GM18517 (cell line): Measurements from ENCODE around the gene DLGAP1.
A peak's percentile ranks its signal among the peaks of the same experiment; 100 is the strongest.
"Not testable (repeated sequence)": the region's sequence is repeated elsewhere in the genome, so short reads cannot be mapped to it uniquely, and the experiment has no call there.

Source experiments
- ATAC-seq: cut with Tn5 transposase; IDR thresholded peaks from one replicate; pipeline ENCODE4 v1.9.1; 2021; ENCODE audit warnings: mild to moderate bottlenecking, moderate library complexity; ENCODE audit not compliant: unreplicated experiment

DLGAP1 gene

DNA sequence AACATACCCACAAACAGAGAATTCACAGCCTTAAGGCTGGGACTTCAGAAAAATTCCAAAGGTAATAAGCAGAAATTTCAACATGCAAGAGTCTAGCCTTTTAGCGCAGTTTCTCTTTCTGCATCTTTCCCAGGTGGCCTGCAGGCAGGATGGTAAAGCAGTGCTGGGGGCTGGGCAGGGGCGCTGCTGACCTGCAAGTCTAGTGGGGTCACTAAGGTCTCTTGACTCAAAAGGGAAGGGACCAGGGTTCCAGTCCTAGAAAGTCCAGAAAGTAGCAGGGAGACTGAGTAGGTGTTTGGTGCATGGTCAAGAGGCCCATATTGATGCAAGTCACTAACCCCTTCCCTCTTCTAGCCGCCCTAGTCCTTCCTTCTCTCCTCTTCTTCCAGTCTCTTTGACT, 835.9 kb downstream of the DLGAP1 start:
- no peak for ATAC-seq

DNA sequence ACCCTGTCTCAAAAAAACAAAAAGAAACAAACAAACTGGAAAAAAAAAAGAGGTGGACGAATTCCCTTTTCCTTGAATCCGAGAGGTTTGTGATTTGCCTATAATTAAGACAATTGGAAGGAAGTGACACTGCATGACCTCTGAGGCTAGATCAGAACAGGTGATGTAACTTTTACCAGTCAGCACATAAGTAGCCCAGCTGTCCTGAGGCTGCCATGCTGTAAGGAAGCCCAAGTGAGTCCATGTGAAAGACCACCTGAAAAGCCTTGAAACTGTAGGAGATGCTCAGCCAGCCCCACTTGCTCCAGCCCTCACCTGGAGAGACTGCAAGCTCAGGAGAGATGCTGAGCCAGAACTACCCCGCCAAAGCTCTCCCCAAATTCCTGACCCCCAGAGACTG, 838.4 kb downstream of the DLGAP1 start:
- no peak for ATAC-seq

DNA sequence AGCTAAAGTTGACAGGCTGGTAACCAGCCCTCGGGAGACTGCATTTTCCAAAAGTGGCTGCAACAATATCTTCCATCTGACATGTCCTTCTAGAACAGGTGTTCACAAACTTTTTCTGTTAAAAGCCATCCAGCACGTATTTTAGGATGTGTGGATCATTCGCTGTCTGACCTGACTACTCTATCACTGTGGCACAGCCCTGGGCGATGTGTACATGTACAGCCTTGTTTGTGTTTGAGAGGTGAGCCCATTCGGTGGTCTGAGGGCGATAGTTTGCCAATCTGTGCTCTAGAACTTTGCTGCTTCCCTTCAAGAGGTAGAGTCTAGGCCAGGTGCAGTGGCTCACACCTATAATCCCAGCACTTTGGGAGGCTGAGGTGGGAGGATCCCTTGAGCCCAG, 839.0 kb downstream of the DLGAP1 start:
- no peak for ATAC-seq

DNA sequence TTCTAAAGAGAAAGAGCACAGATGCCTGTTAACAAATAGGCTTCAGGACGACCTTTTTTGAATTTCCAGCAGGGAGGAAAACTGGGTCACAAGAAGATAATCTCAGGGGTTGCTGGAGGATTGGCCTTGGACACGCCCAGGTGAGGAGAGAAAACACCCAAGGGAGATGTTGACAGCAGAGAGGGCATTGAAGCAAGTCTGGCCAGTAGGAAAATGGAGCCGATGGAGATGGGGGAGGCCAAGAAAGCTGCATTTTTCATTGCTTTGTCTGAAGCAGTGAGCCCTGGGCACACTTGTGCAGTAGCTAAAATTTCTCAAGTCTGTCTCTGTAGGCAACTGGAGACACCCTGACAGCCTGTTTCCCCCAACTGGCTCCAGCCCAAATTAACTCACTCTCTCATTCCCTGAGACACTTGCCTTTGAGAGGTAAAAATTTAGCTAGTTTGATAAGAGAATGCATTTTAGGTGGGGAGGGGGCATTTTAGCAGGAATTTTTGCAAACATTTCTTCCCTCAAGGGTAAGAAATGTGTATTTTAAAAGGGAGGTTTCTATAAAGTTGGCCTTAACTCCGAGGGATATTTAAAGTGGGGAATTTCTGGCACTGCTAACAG, 839.6 kb downstream of the DLGAP1 start:
- ATAC-seq: no peak

DNA sequence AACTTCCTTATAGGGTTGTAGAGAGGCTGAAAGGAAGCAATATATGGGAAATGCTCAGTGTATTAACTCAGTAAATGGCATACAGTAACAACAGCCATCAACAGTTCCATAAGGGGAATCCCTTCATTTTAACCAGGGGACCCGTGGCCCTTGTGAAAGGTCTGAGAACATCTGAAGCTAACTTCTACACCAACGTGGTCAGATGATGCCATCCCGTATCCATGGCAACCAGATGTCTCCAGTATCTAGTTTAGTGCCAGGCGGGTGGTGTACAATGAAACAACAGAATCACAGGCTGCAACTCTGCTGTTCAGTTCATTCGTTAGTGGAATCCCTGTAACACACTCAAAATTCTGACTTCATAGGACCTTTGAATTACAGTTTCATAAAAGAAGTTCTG, 842.8 kb downstream of the DLGAP1 start:
- ATAC-seq: no peak

DNA sequence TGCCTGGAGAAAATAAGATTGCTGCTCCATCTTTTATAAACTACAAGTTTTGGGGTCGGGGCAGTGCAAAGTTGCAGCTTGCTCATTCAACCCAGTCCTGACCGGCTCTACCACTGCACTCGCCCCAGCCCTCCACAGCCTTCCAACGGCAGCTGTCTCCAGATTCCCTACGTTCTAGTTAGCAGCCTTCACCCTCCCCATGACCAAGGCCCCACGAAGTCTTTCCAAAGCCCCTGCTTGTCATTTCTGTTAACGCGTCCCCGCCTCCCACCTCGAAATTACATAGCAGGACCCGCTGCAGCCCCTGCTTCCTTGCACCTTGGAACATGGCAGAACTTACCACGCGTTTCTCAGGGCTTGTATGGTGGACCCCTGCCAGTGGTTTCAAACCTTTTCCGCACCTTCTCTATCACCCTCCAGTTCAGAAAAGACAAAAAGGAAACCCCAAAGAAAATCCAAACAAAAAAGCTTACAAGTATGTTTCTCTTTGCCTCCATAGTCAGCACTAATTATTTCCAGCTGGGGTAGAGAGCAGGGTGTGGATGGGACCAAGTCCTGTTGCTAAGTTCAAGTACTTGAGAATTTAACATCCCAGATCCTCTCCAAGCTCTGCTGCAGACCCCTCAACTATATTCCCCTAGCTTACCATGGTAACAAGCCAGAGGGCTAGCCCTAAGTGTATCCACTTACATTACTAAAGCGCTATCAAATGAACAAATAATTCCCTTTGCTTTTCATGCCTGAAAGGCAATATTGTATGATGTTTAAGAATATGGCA, 843.6 kb downstream of the DLGAP1 start:
- ATAC-seq: no peak

DNA sequence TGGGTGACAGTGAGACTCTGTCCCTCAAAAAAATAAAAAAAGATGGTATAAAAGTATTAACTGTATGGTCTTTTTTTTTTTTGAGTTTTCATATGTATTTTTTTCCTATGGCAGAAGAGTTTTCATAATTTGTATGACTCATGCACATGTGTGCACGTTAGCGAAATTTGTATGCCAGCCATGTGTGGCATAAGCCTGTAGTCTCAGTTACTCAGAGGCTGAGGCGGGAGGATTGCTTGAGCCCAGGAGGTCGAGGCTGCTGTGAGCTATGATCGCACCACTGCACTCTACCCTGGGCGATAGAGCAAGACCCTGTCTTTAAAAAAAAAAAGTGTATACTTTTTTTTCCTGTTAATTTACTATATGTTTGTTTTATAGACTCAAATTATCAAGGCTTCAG, 844.3 kb downstream of the DLGAP1 start:
- ATAC-seq: no peak

DNA sequence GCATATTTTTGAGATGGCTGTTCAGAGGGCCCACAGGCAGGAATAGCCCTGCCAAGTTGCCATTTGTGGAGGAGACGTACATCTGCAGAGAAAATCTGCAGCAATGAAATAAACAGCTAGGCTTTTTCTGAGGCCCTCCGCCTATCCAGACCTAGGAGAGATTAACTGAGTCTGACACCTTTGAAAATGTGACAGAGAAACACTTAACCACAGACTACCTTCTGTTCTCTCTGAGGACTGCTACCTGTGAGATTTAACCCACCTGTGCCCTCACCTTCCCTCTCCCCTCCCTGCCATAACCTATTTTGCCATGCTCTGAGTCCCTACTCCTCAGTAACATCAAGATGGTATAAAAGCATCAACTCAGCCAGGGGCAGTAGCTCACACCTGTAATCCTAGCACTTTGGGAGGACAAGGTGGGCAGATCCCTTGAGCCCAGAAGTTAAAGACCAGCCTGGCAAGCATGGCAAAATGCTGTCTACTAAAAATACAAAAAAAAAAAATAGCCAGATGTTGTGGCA, 844.9 kb downstream of the DLGAP1 start:
- no peak for ATAC-seq

DNA sequence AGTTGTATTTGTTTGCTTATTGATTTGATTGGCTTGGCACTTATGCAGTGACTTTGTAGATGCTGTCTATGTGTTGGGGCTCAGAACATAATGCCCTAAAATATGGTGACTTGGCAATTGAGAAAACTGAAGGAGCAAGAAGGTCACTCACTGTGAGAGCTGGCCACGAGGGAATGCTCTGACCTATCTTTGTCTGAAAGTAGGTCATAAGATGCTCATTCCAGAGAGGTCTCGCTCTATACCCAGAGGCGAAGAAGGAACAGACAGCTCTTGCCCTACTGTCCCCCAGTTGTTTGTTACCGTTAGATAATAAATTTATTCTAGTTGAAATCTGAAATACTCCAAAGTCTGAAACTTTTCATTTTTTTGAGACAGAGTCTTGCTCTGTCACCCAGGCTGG, 846.6 kb downstream of the DLGAP1 start:
- ATAC-seq: no peak

DNA sequence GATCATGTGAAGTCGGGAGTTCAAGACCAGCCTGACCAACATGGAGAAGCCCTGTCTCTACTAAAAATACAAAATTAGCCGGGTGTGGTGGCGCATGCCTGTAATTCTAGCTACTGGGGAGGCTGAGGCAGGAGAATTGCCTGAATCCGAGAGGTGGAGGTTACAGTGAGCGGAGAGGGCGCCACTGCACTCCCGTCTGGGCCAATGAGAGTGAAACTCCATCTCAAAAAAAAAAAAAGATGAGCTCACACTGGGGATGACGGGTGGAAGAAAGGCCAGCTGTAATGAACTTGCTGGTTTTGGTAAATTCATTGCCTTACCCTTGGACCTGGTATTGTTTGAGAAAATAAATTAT, 847.0 kb downstream of the DLGAP1 start:
- not testable (repeated sequence) for ATAC-seq

DNA sequence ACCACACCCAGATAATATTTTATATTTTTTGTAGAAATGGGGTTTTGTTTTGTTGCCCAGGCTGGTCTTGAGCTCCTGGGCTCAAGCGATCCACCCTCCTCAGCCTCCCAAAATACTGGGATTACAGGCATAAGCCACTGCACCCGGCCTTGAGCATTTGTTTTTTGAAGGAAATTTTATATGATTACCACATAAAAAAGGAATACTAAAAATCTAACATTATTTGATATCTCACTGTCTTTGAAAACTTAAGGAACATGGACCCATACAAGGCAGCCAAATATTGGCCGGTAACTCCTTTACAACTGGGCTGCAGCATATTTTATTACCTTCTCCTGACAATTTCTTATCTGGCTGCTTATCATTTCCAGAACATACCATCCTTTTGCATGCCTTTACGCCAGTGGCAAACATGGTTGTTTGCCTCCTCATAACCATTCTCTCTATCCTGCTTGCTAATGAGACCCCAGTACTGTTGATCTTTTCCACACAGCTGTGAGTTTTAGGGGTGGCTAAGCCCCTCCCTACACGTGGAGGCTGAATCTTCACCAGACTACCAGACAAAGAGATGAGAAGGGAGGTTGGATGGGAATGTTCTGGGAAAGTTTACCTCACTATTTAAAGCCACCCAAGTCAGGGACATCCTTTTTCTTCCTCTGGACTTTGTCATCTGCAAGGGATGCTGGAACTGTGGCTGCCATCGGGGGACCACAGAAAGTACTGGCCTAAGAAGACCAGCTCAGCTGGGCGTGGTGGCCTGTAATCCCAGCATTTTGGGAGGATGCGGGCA, 847.6 kb downstream of the DLGAP1 start:
- no peak for ATAC-seq

DNA sequence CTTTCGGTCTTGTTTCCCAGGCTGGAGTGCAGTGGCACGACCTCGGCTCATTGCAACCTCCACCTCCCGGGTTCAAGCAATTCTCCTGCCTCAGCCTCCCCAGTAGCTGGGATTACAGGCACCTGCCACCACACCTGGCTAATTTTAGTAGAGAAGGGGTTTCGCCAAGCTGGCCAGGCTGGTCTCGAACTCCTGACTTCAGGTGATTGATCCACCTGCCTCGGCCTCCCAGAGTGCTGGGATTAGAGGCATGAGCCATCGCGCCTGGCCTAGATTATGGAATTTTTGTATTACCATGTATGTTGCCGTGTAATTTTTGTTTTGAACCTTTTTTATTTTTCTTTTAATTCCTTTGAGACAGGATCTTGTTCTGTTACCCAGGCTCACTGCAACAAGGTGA, 848.2 kb downstream of the DLGAP1 start:
- not testable (repeated sequence) for ATAC-seq

DNA sequence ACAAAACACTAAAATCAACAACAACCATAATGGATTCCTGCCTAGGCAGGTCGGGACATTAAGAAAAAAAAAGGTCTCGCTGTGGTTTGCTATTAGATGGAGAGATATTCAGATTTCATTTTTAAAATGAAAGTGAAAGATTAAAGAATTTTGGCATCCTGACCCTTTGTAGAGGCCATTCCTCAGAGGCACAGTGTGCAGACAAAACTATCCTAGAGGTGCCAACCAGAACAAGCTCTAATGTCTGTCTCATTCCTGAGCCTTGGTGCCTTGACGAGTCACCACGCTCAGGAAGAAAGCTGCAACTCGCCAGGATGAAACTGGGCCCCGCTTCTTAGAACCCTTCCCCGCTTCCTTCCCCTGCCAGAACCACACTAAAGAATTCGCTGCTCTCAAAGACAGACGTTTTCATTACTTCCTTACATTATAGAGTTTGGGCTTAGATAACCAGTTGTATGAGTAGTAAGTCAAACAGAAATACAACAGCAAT, 849.1 kb downstream of the DLGAP1 start:
- no peak for ATAC-seq

DNA sequence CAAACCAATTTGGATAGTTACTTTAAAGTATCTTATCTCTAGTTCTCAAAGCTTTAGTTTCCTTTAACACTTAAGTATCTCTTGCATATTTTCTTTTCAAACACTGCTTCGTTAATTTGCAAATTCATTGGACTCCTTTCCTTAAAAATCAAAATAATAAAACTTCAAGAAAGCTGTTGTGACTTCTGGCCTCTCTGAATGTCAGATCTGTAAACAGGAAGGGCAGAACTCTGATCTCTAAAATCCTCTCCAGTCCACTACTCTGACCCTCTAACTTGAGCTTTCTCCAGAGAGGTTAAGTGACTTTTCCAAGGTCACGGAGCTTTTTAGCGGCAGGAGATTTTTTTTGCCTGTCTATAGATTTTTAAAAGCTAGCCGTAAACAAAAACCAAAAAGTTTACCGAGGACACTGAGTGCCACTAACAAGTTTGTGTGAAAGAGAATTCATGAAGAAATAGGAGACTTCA, 849.6 kb downstream of the DLGAP1 start:
- ATAC-seq: no peak

DNA sequence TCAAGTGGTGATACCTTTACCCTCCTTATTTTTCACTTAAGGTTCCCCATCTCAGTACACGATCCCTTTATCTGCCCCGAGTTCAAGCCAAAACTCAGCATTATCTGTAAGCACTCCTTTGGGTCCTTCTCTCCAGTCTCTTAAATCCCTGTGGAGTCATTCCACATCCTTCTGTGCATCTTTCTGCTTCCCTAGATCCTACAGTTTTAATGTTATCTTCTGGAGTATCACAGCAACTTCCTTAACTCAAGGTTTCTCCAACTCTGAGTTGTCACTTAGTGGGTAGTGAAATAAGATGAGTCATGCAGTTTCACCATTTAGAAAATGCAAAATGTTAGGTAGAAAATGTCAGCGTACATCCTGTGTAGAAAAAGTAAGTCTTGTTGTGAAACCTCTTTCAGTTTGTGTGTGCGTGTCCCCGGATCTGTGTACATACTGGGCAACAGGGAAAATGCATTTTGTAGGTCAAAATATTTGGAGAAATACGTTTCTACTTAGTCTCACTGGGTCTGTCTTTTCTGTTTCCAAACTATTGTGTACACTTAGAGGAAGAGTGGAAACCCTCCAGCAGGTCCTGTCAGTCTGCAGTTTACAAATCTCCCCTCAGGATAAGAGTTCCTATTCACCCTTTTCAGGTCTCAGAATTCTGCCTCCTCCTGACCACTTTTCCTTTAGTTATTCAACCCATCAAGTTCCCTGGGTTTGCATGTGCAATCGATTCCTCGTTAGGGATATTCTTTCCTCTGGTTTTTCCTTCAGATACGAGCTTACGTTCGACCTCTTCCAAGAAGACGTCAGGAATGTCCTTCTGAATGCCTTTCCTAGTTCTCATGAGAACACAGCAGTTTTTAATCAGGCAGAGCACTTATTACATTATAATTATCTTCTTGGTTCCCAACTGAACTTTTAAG, 850.4 kb downstream of the DLGAP1 start:
- peak; percentile 96 for ATAC-seq

DNA sequence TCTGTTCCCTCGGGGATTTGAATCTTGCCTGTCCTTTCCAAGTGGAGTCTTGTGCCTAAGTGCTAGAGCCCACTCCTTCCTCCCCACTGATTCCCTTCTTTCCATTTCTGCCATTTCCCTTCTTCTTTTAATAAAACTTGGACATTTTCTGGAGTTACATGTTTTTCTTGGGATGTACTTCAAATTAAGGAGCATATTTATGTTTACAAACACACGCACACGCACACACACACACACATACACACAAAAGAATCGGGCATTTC, 850.9 kb downstream of the DLGAP1 start:
- no peak for ATAC-seq

DNA sequence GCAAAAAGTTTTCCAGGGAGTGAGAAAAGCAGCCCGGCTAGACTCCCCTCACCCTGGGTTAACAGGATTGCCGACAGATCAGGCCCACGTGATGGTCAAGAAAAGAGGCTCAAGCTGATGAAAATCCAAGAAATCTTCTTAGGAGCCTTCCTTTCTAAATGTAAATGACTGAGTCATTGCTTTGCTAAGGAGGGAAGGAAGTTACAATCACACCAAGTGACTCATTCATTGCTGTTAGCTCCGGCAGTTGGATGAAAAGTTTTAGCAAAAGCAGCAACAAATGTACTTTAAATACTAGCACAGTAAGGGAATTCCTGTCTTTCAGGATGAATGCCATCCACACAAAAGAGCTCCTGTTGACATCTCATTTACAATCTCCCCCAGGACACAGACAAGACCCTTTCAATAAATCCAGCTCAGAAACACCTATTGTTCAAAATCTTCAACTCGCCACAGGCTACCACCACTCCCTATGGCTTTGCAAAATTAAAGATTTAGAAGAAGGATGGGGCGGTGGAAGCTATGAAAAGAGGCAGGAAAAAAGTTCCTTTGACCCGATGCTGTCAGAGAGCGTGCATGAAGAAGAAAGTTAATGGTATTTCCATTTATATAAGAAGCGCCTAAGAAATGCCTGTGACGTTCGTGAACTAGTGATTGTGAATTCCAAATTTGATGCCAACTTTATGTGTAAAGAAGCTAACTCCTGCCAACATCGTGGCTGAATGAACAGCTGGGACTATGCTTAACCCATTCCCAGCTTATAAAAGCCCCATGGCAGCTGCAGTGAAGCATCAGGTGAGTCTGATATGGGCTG, 851.5 kb downstream of the DLGAP1 start:
- ATAC-seq: no peak

DNA sequence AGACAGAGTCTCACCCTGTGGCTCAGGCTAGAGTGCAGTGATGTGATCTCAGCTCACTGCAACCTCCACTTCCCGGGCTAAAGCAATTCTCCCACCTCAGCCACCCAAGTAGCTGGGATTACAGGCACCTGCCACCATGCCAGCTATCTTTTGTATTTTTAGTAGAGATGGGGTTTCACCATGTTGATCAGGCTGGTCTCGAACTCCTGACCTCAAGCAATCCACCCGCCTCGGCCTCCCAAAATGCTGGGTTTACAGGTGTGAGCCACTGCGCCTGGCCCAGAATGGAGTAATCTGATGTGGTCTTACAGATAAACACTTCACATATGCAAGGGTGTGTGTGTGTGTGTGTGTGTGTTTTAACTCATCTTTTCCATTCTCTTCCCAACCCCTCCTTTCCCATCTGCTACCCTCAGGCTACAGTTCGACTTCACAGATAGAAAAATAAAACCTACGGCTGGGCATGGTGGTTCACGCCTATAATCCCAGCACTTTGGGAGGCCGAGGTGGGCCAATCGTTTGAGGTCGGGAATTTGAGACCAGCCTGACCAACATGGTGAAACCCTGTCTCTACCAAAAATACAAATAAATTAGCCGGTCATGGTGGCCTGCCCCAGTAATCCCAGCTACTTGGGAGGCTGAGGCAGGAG, 853.9 kb downstream of the DLGAP1 start:
- not testable (repeated sequence) for ATAC-seq

DNA sequence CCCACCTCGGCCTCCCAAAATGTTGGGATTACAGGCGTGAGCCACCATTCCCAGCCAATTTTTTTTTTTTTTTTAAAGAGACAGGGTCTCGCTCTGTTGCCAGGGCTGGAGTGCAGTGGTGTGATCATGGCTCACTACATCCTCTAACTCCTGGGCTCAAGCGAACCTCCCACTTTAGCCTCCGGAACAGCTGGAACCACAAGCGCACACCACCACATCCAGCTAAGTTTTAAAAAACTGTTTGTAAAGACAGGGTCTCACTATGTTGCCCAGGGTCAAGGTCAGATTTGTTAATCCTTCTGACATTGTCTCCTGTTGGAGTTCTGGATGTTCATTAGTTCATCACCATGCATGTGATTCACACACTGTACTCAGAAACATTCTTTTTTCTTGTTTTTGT, 855.2 kb downstream of the DLGAP1 start:
- ATAC-seq: no peak
